Measurements from ENCODE around the gene BPTF.
"Not testable (repeated sequence)": the region's sequence is repeated elsewhere in the genome, so short reads cannot be mapped to it uniquely, and the experiment has no call there.

BPTF gene

GRCh38 chr17:67819722-67820121 lies 5.6 kb upstream of the BPTF start:
- H3K27me3 ChIP-seq (replicated peaks; ENCODE audit: control insufficient read depth, insufficient read depth, low read length): no peaks in the 10 kb centered on the region
- DNase-seq (ENCODE audit: extremely low read depth, insufficient read length): no peak
- TF ChIP-seq CTCF (IDR thresholded peaks at IDR 0.05; ENCODE audit: insufficient read depth, low read length, poor library complexity, severe bottlenecking): no peak

GRCh38 chr17:67821871-67822367 lies 3.4 kb upstream of the BPTF start:
- H3K36me3 ChIP-seq (ENCODE audit: control insufficient read depth, insufficient read depth, low read length): no peaks in the 10 kb centered on the region
- TF ChIP-seq CTCF (IDR thresholded peaks at IDR 0.05; ENCODE audit: insufficient read depth, low read length, poor library complexity, severe bottlenecking): no peak
- no peaks in the 10 kb centered on the region for H3K27me3 ChIP-seq (replicated peaks; ENCODE audit: control insufficient read depth, insufficient read depth, low read length)
- no peak overlapping the region for H3K4me3 ChIP-seq (replicated peaks; ENCODE audit: low read depth, low read length)
- no peak for DNase-seq (ENCODE audit: extremely low read depth, insufficient read length)

More at GRCh38 chr17:67819722-67820121, 5.6 kb upstream of the BPTF start:
- no peaks in the 10 kb centered on the region for H3K36me3 ChIP-seq (ENCODE audit: control insufficient read depth, insufficient read depth, low read length)
- no peak overlapping the region for H3K4me3 ChIP-seq (replicated peaks; ENCODE audit: low read depth, low read length)

- H3K36me3 ChIP-seq (ENCODE audit: control insufficient read depth, insufficient read depth, low read length); H3K27me3 ChIP-seq (replicated peaks; ENCODE audit: control insufficient read depth, insufficient read depth, low read length): not testable (repeated sequence)
- peak overlapping the region; percentile 93 for H3K4me3 ChIP-seq (replicated peaks; ENCODE audit: low read depth, low read length)
- peak; percentile 82 for DNase-seq (ENCODE audit: extremely low read depth, insufficient read length)
Observed at GRCh38 chr17:67825627-67826601, 611 bp downstream of the BPTF start.

GRCh38 chr17:67829331-67829730 lies 4.0 kb downstream of the BPTF start:
- DNase-seq (ENCODE audit: extremely low read depth, insufficient read length): peak; percentile 52
- H3K4me3 ChIP-seq (replicated peaks; ENCODE audit: low read depth, low read length): peak overlapping the region; percentile 35
- no peak for TF ChIP-seq CTCF (IDR thresholded peaks at IDR 0.05; ENCODE audit: insufficient read depth, low read length, poor library complexity, severe bottlenecking)
- H3K27me3 ChIP-seq (replicated peaks; ENCODE audit: control insufficient read depth, insufficient read depth, low read length): no peaks in the 10 kb centered on the region
- no peaks in the 10 kb centered on the region; the same call in 1 of the 2 replicates for H3K36me3 ChIP-seq (ENCODE audit: control insufficient read depth, insufficient read depth, low read length)

GRCh38 chr17:67830440-67830839 lies 5.1 kb downstream of the BPTF start:
- Histone ChIP-seq H3K27me3 (replicated peaks; ENCODE audit: control insufficient read depth, insufficient read depth, low read length) (no peaks in the 10 kb centered on the region), H3K4me3 (replicated peaks; ENCODE audit: low read depth, low read length) (no peak overlapping the region), H3K36me3 (ENCODE audit: control insufficient read depth, insufficient read depth, low read length) (no peaks in the 10 kb centered on the region; the same call in 1 of the 2 replicates)
- no peak for TF ChIP-seq CTCF (IDR thresholded peaks at IDR 0.05; ENCODE audit: insufficient read depth, low read length, poor library complexity, severe bottlenecking)
- no peak for DNase-seq (ENCODE audit: extremely low read depth, insufficient read length)

GRCh38 chr17:67831268-67831667 lies 6.0 kb downstream of the BPTF start:
- no peaks in the 10 kb centered on the region; the same call in 1 of the 2 replicates for H3K36me3 ChIP-seq (ENCODE audit: control insufficient read depth, insufficient read depth, low read length)
- H3K4me3 ChIP-seq (replicated peaks; ENCODE audit: low read depth, low read length): no peak overlapping the region
- no peaks in the 10 kb centered on the region for H3K27me3 ChIP-seq (replicated peaks; ENCODE audit: control insufficient read depth, insufficient read depth, low read length)
- no peak for TF ChIP-seq CTCF (IDR thresholded peaks at IDR 0.05; ENCODE audit: insufficient read depth, low read length, poor library complexity, severe bottlenecking)
- DNase-seq (ENCODE audit: extremely low read depth, insufficient read length): no peak

Data from GM06990 (cell line).